Cardiac septum (tissue), 1 donor: ENCODE data around the gene CFAP57. TPM values are rescaled to one million over a fixed set of nuclear protein-coding genes. Genes with fewer than 3 reads are reported as not detected.

Source experiments
- DNase-seq: peaks from one replicate; pipeline ENCODE4 v3.0.0-alpha.2; 2020; ENCODE audit warnings: low spot score
- intact Hi-C: fragments of 100-400 bp; cut with DNase I; formaldehyde crosslinking; loops from one replicate; pipeline ENCODE4 v1.14.0; 2022
- total RNA-seq: library from RNA; stranded (reverse); fragmentation: NEBNext Ultra II Directional; extraction: Animal tissue kit (Norgen Biotek cat#: 25700); gene quantifications from one replicate; pipeline ENCODE4 v1.2.1, GENCODE V29; 2021
- donor health status: DM: no; HTN: no; CAD: no.

CFAP57 gene
- total RNA-seq, 1 donor from 2014 or later, result 0.13 TPM

GRCh38 chr1:43220905-43221778, 49.0 kb downstream of the CFAP57 start:
- DNase-seq, result no peak
- intact Hi-C loops, result no loop called here

DNA sequence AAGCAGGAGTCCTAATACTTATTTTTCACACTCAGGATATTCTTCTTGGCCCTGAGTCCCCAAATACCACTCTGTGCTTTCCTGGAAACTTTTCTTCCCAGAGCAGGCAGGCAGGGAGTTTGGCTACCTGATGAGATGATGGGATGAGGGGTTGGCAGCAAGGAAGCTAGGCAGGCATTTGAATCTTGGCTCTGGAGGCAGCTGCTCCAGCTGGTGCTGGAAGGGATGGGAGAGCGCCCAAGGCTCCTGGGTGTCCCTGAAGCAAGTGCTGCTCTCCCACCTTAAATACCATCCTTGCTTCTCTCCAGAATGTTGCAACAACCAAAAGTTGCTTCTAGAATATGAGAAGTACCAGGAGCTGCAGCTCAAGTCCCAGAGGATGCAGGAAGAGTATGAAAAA, 49.7 kb downstream of the CFAP57 start:
- intact Hi-C loops, result no loop called here
- DNase-seq, result no peak

- intact Hi-C loops, result no loop called here
- DNase-seq, result no peak
These were observed 50.7 kb downstream of the CFAP57 start for GRCh38 chr1:43222879-43223278.

DNA sequence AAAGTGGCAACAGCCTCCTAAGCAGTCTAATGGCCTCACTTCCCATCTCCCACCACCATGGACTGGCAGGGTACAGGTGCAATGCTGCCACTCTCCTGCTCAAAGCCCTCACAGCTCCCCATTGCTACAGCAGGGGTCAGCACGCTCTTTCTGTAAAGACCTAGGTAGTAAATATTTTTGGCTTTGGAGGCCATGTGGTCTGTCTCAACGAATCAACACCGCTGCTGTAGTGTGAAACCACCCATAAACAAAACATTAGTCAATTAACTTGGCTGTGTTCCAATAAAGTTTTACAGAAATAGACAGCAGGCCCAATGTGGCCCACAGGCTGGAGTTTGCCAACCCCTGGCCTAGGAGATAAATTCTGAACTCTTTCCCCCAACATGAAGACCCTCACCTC, 53.0 kb downstream of the CFAP57 start:
- intact Hi-C loops, result loop anchor here (5.0 kb wide), 1 partner anchor 157 kb away; no protein-coding TSS in a partner anchor
- DNase-seq, result no peak

DNA sequence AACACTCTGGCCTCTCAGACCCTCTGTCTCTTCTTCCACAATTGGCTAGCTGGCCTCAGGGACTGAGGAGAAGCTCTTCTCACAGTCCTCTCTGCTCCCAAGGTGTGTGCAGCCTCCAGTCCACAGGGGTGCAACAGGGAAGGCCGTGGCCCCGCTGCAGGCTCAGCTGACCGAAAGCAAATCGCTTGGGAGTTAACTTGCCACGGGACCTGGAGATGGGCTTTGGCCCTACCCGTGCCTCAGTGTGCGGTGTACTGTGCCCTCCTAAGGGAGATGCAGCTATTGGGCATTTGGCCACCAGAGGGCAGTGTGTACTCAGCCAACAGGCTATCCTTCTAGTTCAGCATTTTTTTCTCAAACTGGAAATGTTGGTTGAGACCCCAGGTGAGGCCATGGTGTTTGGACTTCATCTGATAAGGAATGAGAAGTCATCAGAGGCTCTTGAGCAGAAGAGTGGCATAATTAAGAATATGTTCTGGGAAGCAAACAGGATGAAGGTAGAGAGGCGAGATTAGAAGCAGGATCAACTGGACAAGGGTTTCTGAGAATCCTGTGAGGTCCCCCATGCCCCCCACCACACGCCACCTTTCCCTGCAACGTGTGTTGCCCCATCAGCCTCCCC, 55.1 kb downstream of the CFAP57 start:
- peak; percentile 86 for DNase-seq
- intact Hi-C loops, result loop anchor here (2.0 to 5.0 kb wide), 2 partner anchors 155 to 188 kb away; no protein-coding TSS in a partner anchor

GRCh38 chr1:43229826-43230780, 58.0 kb downstream of the CFAP57 start:
- intact Hi-C loops, result loop anchor here (5.0 kb wide), 1 partner anchor 152 kb away; no protein-coding TSS in a partner anchor
- DNase-seq, result no peak

DNA sequence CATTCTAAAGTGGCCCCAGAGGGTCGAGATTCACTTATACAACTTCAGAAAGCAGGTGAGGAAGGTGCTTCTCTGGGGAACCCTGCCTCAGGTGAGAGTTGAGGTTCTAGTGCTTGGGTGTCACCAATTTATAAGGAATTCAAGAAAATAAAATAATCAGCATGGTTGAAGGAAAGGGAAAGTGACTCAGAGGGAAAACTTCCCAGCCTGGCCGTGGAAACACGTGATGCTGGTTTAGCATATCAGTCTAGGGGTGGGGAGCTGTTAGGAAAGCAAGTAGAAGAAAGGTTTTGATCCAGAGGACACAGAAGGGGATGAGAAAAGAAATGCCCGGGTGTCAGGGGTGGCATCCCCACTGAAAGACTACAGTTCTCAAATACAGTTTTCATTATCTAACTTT, 59.9 kb downstream of the CFAP57 start:
- no peak for DNase-seq
- intact Hi-C loops, result no loop called here

- intact Hi-C loops, result no loop called here
- no peak for DNase-seq
These were observed 60.4 kb downstream of the CFAP57 start for GRCh38 chr1:43232482-43232881.

- DNase-seq, result no peak
- intact Hi-C loops, result no loop called here
These were observed 61.5 kb downstream of the CFAP57 start for GRCh38 chr1:43233631-43234030.

DNA sequence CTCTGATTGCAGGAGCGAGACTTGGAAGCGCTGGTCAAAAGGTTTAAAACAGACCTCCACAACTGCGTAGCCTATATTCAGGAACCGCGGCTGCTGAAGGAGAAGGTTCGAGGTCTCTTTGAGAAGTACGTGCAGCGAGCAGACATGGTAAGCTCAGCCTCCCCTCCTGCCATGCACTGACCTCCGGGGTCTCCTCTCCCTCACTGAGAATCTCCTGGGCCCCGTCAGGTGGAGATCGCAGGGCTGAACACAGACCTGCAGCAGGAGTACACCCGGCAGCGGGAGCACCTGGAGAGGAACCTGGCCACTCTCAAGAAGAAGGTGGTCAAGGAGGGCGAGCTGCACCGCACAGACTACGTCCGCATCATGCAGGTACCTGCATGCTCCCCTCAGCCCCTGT, 62.1 kb downstream of the CFAP57 start:
- intact Hi-C loops, result no loop called here
- no peak for DNase-seq

GRCh38 chr1:43235040-43235439, 62.9 kb downstream of the CFAP57 start:
- no peak for DNase-seq
- intact Hi-C loops, result loop anchor here (5.0 kb wide), 2 partner anchors 67 to 122 kb away; partner anchors contain the start of genes CDC20 and TIE1

GRCh38 chr1:43235451-43236121, 63.5 kb downstream of the CFAP57 start:
- intact Hi-C loops, result loop anchor here (5.0 kb wide), 2 partner anchors 67 to 122 kb away; partner anchors contain the start of genes CDC20 and TIE1
- no peak for DNase-seq

- intact Hi-C loops, result loop anchor here (5.0 kb wide), 2 partner anchors 65 to 120 kb away; partner anchors contain the start of genes CDC20 and TIE1
- DNase-seq, result no peak
These were observed 65.0 kb downstream of the CFAP57 start for GRCh38 chr1:43237121-43237520.

DNA sequence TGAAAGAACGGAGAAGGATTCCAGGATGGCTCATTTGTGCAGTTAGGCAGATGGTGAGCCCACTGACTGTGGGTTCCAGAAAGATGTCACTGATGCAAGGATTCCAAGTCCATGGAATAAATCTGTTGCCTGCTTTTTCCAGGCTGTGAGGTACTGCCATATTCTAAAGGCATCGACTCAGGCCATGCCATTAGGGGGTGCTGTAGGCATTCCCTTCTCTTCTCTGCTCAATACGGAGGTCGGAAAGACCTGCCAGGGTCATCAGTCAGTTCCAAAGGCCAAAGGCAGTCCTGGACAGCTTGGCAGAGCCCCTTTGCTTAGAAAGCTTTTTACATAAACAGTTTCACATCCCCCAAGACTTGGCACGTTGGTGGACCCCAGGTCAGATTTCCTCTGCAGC, 66.0 kb downstream of the CFAP57 start:
- no peak for DNase-seq
- intact Hi-C loops, result loop anchor here (5.0 kb wide), 2 partner anchors 64 to 119 kb away; partner anchors contain the start of genes CDC20 and TIE1

DNA sequence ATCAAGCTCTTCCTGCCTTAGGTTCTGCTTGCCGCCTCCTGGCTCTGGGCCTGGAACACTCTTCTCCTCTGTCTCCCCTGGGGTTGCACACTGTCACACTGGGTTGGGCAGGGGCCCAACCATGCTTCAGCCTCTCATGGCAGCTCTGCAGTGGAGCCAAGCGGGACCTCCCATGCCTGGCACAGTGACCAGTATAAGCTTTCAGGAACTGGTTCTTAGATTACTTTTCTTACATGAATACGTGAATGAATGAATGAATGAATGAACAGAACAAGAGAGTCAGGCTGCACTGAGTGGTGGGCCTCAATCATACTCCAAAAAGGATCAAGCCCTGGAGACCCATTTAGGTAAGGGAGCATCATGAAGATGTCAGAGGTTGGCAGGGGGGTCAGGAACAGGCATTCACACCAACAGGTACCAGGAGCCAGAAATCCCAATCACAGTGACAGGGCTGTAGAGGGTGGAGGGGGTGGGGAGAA, 66.9 kb downstream of the CFAP57 start:
- intact Hi-C loops, result loop anchor here (5.0 kb wide), 2 partner anchors 63 to 118 kb away; partner anchors contain the start of genes CDC20 and TIE1
- DNase-seq, result no peak

GRCh38 chr1:43239484-43239883, 67.4 kb downstream of the CFAP57 start:
- intact Hi-C loops, result loop anchor here (5.0 kb wide), 2 partner anchors 63 to 118 kb away; partner anchors contain the start of genes CDC20 and TIE1
- DNase-seq, result no peak

DNA sequence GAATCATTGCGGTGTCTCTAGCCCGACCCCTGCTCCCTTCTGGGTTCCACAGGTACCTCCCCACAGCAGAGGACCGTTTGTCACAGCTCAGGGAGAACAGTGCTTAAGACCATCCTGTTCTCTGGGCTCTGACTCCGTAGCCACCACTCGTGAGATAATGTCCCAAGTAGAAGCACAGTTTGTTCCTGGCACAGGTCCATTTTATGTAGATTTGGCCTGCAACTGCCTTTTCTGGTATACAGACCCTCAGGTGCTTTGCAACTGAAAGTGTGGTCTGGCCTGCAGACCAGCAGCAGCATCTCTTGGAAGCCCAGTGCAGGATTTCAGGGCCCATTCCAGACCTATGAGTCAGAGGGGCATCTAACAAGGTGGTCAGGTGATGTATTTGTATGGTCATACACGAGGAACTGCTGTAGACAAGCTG, 69.3 kb downstream of the CFAP57 start:
- DNase-seq, result no peak
- intact Hi-C loops, result no loop called here

- no peak for DNase-seq
- intact Hi-C loops, result no loop called here
These were observed 71.2 kb downstream of the CFAP57 start for GRCh38 chr1:43243299-43243698.
